HG03342 (cell line): ENCODE data around the gene TUBB2B.
"Not testable (repeated sequence)": the region's sequence is repeated elsewhere in the genome, so short reads cannot be mapped to it uniquely, and the experiment has no call there.

ENCODE experiments used
- ATAC-seq: cut with Tn5 transposase; IDR thresholded peaks from one replicate; pipeline ENCODE4 v1.9.1; 2021; ENCODE audit warnings: mild to moderate bottlenecking, moderate library complexity; ENCODE audit not compliant: unreplicated experiment

Gene TUBB2B

GRCh38 chr6:3258720-3259490, 31.5 kb upstream of the TUBB2B start, which contains the start of gene PSMG4:
Gene PSMG4 (plus strand): TSS chr6:3258947. CDS start chr6:3259023, 76 bp downstream.
- ATAC-seq = peak; percentile 69

DNA sequence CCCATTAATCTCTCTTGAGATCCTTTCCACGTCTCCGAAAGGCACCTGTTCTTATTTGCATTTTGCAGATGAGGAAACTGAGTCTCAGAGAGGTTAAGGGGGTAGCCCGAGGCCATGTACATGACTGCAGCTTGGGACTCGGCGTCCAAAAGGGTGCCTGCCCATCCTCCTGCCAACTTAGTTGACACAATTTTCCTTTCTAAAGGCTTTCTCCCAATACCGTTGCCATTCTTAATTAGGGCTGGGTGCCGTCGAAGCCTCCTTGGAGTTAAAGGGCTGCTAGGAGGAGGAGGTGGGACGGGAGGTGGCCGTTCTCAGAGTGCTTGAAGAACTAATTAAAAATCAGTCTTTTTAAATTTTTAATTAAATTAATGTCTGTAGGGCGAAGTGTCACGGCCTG, 30.7 kb upstream of the TUBB2B start:
- ATAC-seq = no peak

DNA sequence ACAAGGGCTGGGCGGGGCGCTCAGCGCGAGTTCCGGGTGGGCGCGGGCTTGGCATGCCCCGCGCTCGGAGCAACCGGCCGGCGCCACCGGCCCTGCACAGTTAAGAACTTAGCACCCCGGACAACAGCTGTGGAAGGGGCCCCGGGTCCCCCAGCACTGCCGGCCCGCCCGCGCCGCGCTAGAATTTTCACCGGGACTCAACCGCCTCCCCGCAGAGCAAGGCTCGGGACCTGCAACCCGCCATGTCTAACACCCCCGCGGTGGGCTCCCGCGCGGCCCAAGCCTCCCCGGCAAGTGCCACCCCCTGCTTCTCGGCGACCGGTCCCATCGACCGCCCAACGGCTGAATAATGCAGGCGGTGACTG, 26.1 kb upstream of the TUBB2B start:
- ATAC-seq = no peak

DNA sequence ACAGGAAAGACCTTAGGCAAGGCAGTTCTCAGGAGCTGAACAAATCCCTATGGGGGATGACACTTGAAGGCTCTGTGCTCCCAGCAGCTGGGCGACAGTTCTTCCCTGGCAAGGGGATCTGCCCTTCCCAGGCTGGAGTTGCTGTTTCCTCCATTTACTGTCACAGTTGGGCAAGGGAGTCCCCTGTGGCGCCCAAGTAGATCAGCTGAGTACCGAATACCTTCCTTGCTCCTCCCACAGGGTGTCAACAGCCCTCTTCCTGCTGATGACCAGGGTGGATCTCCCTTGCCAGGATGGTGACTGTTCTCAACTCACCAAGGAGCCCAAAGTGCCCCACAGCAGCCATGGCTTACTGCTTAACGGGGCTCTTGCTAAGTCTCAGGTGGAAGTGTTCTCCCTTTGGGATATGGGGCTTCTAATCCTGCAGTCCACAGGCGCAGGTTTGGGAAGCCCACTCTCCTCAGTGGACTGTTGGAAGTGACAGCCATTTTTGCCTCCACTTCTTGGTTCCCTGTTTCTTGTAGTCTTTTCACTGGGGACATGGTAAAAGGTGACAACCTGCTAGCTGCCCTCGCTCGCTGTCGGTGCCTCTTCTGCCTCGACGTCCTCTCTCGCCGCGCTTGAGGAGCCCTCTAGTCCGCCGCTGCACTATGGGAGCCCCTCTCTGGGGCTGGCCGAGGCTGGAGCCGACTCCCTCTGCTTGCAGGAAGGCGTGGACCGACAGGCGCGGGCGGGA, 25.6 kb upstream of the TUBB2B start:
- no peak for ATAC-seq

- no peak for ATAC-seq
Observed at GRCh38 chr6:3252369-3252768, 24.9 kb upstream of the TUBB2B start.

GRCh38 chr6:3251462-3252314, 24.2 kb upstream of the TUBB2B start:
- peak; percentile 72 for ATAC-seq

DNA sequence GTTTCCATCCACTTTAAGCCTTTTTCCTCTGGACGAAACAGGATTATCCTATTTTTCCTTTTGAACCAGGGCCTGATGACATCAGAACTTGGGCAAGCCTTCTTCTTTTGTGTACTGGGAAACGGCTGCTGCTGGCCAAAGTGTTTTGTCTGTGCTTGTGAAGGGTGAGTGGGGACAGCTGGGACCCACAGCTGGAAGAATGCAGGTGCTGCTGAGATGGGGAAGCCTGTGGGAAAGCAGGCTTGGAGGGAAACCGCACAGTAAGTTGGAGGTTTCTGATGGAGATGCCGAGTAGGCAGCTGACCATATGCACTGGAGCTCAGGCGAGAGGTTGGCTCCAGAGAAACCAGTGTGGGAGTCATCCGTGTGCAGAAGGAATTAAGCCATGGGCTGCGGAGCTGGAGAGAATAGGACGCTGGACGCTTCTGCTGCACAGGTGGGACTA, 22.8 kb upstream of the TUBB2B start:
- ATAC-seq = no peak

- no peak for ATAC-seq
Observed at GRCh38 chr6:3249821-3250220, 22.4 kb upstream of the TUBB2B start.

DNA sequence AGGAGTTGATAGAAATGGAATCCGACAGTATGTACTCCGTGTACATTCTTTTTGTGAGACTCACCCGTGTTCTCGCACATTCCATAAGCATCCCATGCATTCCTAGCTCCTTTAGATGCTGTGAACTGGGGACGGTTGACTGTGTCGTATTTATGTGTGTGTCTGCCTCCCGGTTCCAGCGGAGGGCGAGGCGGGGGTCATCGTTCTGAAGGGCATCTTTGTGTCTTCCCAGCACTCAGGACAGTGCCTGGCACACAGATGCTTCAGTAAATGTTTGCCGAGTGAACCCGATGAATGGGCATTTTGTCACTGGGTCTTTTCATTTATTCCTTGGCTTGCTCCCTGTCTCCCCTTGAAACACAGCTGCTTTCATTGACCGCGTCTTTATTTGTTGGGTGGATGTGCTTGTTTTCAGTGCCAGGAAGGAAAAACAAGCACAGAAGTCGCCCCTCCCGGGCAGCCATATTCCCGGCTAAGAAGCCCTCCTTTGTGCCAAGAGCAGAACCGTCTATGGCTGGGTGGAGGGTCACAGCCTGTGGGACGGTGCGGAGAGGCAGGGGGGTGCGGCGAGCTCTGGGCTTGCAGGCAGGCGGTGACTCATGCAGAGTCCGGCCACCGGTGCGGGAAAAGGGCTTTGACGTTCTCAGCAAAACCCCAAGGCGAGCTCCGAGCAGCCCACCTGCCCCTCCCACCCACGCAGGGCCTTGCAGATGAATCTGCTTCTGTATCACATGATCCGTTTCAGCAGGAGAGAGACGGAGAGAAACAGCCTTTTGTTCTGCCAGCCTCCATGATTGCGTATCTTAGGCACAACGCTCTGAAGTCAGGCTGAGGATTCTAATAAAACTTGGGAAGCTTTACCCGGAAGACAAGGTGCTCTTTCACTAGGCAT, 20.0 kb upstream of the TUBB2B start:
- ATAC-seq = no peak

- no peak for ATAC-seq
Observed at GRCh38 chr6:3245216-3245615, 17.8 kb upstream of the TUBB2B start.

DNA sequence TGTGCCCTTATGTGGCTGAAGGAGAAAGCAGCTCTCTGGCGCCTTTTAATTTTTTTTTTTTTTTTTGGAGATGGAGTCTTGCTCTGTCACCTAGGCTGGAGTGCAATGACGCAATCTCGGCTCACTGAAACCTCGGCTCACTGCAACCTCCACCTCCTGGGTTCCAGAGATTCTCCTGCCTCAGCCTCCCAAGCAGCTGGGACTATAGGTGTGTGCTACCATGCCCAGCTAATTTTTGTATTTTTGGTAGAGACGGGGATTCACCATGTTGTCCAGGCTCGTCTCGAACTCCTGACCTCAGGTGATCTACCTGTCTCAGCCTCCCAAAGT, 17.3 kb upstream of the TUBB2B start:
- ATAC-seq = not testable (repeated sequence)

DNA sequence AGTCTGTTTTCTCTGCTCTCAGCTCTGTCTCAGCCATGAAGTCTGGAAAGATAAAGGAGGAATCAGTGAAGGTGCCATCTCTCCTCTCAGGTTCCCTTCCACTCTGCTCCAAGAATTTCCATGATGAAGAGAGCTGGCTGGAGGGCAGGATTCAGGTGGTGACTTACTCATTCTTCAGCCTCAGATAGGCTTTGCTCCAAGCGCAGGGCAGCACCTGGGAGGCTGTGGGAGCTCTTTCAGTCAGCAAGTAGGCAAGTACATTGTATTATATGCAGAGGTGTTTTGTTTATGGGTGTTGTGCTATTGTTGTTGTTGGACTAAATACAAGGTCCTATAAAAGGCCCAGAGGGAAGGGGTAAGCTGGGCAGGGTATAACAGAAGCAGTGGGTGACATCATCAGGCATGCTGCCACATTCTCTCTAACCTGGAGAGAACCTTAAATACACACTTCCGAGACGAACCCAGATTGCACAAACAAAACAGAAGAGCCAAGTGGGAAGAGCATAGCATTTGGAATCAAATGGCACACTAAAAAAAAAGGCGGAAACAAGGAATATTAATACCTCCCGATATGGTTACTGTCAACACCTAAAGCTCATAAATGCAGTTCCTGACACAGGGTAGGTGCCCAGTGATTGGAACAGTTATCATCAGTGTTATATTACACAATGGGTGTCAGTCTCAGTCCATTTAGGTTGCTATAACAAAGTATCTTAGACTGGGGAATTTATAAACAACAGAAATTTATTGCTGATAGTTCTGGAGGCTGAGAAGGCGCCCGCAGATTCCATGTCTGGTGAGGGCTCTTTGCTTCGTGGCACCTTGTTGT, 16.8 kb upstream of the TUBB2B start:
- ATAC-seq = no peak

- ATAC-seq = no peak
Observed at GRCh38 chr6:3242768-3243167, 15.3 kb upstream of the TUBB2B start.

DNA sequence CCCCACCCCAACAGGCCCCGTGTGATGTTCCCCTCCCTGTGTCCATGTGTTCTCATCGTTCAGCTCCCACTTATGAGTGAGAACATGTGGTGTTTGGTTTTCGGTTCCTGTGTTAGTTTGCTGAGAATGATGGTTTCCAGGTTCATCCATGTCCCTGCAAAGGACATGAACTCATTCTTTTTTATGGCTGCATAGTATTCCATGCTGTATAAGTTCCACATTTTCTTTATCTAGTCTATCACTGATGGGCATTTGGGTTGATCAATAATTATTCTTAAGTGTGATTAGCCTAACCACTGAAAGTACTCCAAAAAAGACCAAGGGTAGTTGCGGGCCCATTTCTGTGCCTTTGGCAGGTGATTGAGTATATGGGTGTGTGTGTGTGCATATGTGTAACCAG, 14.3 kb upstream of the TUBB2B start:
- ATAC-seq = not testable (repeated sequence)

- no peak for ATAC-seq
Observed at GRCh38 chr6:3240595-3240994, 13.1 kb upstream of the TUBB2B start.

- ATAC-seq = no peak
Observed at GRCh38 chr6:3239110-3239830, 11.8 kb upstream of the TUBB2B start.

DNA sequence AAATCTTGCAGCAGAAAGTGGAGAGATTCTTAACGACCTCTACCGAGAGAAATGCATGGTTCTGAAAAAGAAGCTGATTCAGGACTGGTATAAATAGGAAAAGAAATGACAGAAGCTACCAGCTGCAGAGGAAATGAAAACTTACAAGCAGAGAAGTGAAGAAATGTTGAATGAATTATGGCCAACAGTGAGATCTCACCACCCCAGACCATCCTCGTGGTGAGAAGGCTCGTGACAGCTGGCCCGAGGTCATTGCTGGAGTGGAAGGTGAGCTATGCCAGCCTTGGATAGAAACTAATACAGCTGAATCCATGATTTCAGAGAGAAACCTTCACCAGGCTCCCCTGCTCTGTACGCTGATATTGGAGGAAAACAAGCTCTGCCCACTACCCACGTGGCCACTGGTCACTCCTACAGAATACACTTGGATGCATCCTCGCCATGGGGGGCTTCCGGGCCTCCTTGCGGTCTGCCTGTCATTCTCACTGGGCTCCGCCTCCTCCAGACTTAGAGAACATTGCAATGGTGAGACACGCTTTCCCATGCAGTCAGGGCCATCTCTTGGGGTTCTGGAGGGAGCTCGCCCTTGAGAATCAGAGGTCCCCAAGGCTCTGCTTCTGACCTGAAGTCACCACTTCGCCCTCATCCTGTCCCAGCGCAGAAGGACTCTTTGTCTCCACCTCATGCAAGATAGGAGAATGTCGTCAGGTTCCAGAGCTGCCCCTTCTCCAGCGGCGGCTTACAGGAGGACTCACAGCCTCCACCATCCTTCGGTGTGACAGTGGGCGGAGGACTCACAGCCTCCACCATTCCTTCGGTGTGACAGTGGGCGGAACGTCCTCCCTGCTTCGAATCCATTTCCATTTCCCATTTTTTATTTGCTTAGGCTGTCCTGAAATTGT, 10.6 kb upstream of the TUBB2B start:
- ATAC-seq = no peak

DNA sequence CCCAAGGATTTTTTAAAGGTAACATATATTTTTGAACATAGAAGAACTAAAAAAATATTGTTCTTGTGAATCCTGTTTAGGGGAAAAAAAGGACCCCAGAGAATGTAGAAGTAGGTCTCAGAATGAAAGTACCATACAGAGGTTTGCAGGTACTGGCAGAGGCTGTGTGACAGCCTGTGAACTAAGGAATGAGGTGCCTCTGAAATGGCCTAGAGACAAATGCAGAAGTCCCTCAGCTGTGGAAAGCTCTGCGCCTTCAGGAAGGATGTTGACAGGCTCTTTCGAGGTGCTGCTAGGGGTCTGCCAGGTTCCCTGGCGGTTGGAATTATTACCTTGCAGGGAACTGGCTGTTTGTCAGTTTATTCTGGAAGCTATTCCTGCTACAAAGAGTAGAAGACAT, 8.6 kb upstream of the TUBB2B start:
- no peak for ATAC-seq
